Natural killer cell (primary cell): ENCODE measurements around the gene STON1. TPM values are rescaled to one million over a fixed set of nuclear protein-coding genes. Genes with fewer than 3 reads are reported as not detected.
"Not testable (repeated sequence)": the region's sequence is repeated elsewhere in the genome, so short reads cannot be mapped to it uniquely, and the experiment has no call there.

Source experiments
- ATAC-seq, 3 donors: fragments of 150-1000 bp in 2 of 3; fragments of 200-7000 bp in 1 of 3; cut with Tn5 transposase; 1 replicate in 1 of 3; 2 replicates in 2 of 3; pipeline ENCODE4 v1.10.0; 2021; ENCODE audit warnings: mild to moderate bottlenecking in 2 of 3, moderate library complexity in 2 of 3
- DNase-seq, 2 donors: peaks; one replicate each; pipeline versions ENCODE4 v3.0.0 to v3.0.0-alpha.2; 2013 to 2021; ENCODE audit warnings: mixed read lengths in 1 of 2
- H3K27ac ChIP-seq: one replicate; pipeline ENCODE4 v1.5.1; 2013; ENCODE audit warnings: mild to moderate bottlenecking, low read length
- H3K27me3 ChIP-seq: one replicate; pipeline ENCODE4 v1.6.1; 2013; ENCODE audit warnings: low read length; ENCODE audit not compliant: control insufficient read depth, insufficient read depth
- H3K36me3 ChIP-seq: one replicate; pipeline ENCODE4 v1.6.1; 2013; ENCODE audit warnings: low read length; ENCODE audit not compliant: control insufficient read depth, insufficient read depth
- H3K4me1 ChIP-seq: one replicate; pipeline ENCODE4 v1.6.1; 2013; ENCODE audit warnings: low read length; ENCODE audit not compliant: control insufficient read depth, insufficient read depth
- H3K4me3 ChIP-seq: one replicate; pipeline ENCODE4 v1.5.1; 2013; ENCODE audit warnings: low read length
- H3K9me3 ChIP-seq: one replicate; pipeline ENCODE4 v1.6.1; 2013; ENCODE audit warnings: low read length; ENCODE audit not compliant: control insufficient read depth, insufficient read depth
- H3K27ac Mint-ChIP-seq, 2 donors: one replicate each; pipeline ENCODE4 v1.8.0; 2022; ENCODE audit warnings: mild to moderate bottlenecking in 2 of 2, mixed read lengths in 2 of 2, moderate library complexity in 1 of 2
- H3K27me3 Mint-ChIP-seq, 2 donors: one replicate each; pipeline ENCODE4 v1.8.0; 2022; ENCODE audit warnings: low read depth in 2 of 2, mixed read lengths in 2 of 2
- H3K36me3 Mint-ChIP-seq: one replicate; pipeline ENCODE4 v1.8.0; 2022; ENCODE audit warnings: mixed read lengths
- H3K4me1 Mint-ChIP-seq, 2 donors: one replicate each; pipeline ENCODE4 v1.8.0; 2022; ENCODE audit warnings: mixed read lengths in 2 of 2
- H3K4me3 Mint-ChIP-seq: one replicate; pipeline ENCODE4 v1.8.0; 2022; ENCODE audit warnings: mild to moderate bottlenecking, moderate library complexity, mixed read lengths
- H3K9me3 Mint-ChIP-seq, 2 donors: one replicate each; pipeline ENCODE4 v1.8.0; 2022; ENCODE audit warnings: mixed read lengths in 2 of 2
- CTCF ChIP-seq: fragments of 200-600 bp; IDR thresholded peaks from one replicate; pipeline ENCODE4 v1.8.0; 2022; ENCODE audit warnings: antibody characterized with exemption
- WGBS: methylation state at CpG from one replicate; pipeline ENCODE4 v1.1.7; 2013; ENCODE audit warnings: missing lambda C conversion rate; ENCODE audit not compliant: insufficient coverage; 5-methylcytosine and 5-hydroxymethylcytosine counted together
- intact Hi-C: fragments of 100-400 bp; cut with micrococcal nuclease; formaldehyde crosslinking; loops from one replicate; pipeline ENCODE4 v1.14.2; 2022
- total RNA-seq, 4 donors: library from RNA; stranded (reverse); fragments of 120-200 nt in 1 of 4; gene quantifications; one replicate each; pipeline versions ENCODE4 v1.2.3 to v1.2.4, GENCODE V29; 2013 to 2022

Gene STON1
- total RNA-seq, 3 donors from 2014 or later (not counting 1 experiment from before 2014, with no cell fraction given) = 1.8 to 4.5 (median 3.0) TPM

- H3K4me3 Mint-ChIP-seq = no peak within 1 kb of the TSS
- no peaks in the 10 kb centered on the region for H3K9me3 Mint-ChIP-seq
- H3K36me3 ChIP-seq = no peaks in the 10 kb centered on the region
- H3K36me3 Mint-ChIP-seq = no peaks in the 10 kb centered on the region
- WGBS = 75% methylated on average over 25 of the region's 26 CpGs
- H3K9me3 ChIP-seq = no peaks in the 10 kb centered on the region
- H3K4me3 ChIP-seq = no peak within 1 kb of the TSS
- DNase-seq = no peak
- peaks cover 0 to 3% of the 10 kb centered on the region in 2 donors for H3K27me3 Mint-ChIP-seq
- H3K4me1 Mint-ChIP-seq = no peaks in the 10 kb centered on the region
- TF ChIP-seq CTCF = no peak
- H3K27ac Mint-ChIP-seq = no peak within 1 kb of the TSS
- no peak for ATAC-seq
- H3K27me3 ChIP-seq = no peaks in the 10 kb centered on the region
- H3K27ac ChIP-seq = no peak within 1 kb of the TSS
- intact Hi-C loops = no loop called here
- H3K4me1 ChIP-seq = no peaks in the 10 kb centered on the region
Measured at GRCh38 chr2:48617618-48618017, 87.7 kb downstream of the STON1 start, which contains the start of gene GTF2A1L. Gene GTF2A1L (plus strand): TSS chr2:48617856. CDS start chr2:48617875, 19 bp downstream.

GRCh38 chr2:48619526-48619925, 89.6 kb downstream of the STON1 start:
- no peaks in the 10 kb centered on the region for H3K9me3 ChIP-seq
- 94% methylated on average over 2 of the region's 2 CpGs for WGBS
- ATAC-seq (no peak), DNase-seq (no peak)
- intact Hi-C loops = no loop called here
- no peaks in the 10 kb centered on the region for H3K36me3 ChIP-seq
- Mint-ChIP-seq H3K27ac (no peak overlapping the region), H3K27me3 (peaks cover 0 to 3% of the 10 kb centered on the region in 2 donors), H3K4me1 (no peaks in the 10 kb centered on the region), H3K36me3 (no peaks in the 10 kb centered on the region), H3K9me3 (no peaks in the 10 kb centered on the region), H3K4me3 (no peak overlapping the region)
- no peak overlapping the region for H3K27ac ChIP-seq
- H3K4me3 ChIP-seq = no peak overlapping the region
- TF ChIP-seq CTCF = no peak
- no peaks in the 10 kb centered on the region for H3K27me3 ChIP-seq
- H3K4me1 ChIP-seq = no peaks in the 10 kb centered on the region

- H3K4me1 Mint-ChIP-seq = no peaks in the 10 kb centered on the region
- no peak for ATAC-seq
Measured at GRCh38 chr2:48620604-48621003, 90.7 kb downstream of the STON1 start.

GRCh38 chr2:48622691-48623090, 92.7 kb downstream of the STON1 start:
- H3K9me3 Mint-ChIP-seq, DNase-seq, H3K4me3 Mint-ChIP-seq, H3K4me1 Mint-ChIP-seq, H3K36me3 Mint-ChIP-seq, H3K36me3 ChIP-seq, H3K9me3 ChIP-seq, H3K27ac Mint-ChIP-seq, H3K27ac ChIP-seq, H3K27me3 Mint-ChIP-seq, H3K27me3 ChIP-seq, H3K4me3 ChIP-seq, ATAC-seq, H3K4me1 ChIP-seq: not testable (repeated sequence)
- WGBS = 94% methylated on average over 4 of the region's 5 CpGs
- intact Hi-C loops = loop anchor here (1.0 kb wide), 1 partner anchor 9 kb away; no protein-coding TSS in a partner anchor

More at GRCh38 chr2:48620604-48621003, 90.7 kb downstream of the STON1 start:
- Mint-ChIP-seq H3K36me3 (no peaks in the 10 kb centered on the region), H3K27ac (no peak overlapping the region), H3K27me3 (peaks cover 0 to 3% of the 10 kb centered on the region in 2 donors), H3K4me3 (no peak overlapping the region), H3K9me3 (no peaks in the 10 kb centered on the region)
- Histone ChIP-seq H3K27ac (no peak overlapping the region), H3K27me3 (no peaks in the 10 kb centered on the region), H3K36me3 (no peaks in the 10 kb centered on the region), H3K9me3 (no peaks in the 10 kb centered on the region), H3K4me1 (no peaks in the 10 kb centered on the region), H3K4me3 (no peak overlapping the region)
- no peak for DNase-seq
- 90% methylated on average over 3 of the region's 7 CpGs for WGBS
- intact Hi-C loops = no loop called here
- TF ChIP-seq CTCF = no peak
